Bronchial epithelial cell (primary cell): Measurements from ENCODE around the gene PPP1R36. TPM values are rescaled to one million over a fixed set of nuclear protein-coding genes. Genes with fewer than 3 reads are reported as not detected.
"Not testable (repeated sequence)": the region's sequence is repeated elsewhere in the genome, so short reads cannot be mapped to it uniquely, and the experiment has no call there.

Source experiments
- DNase-seq: peaks from one replicate; pipeline ENCODE4 v3.0.0-alpha.2; 2010; ENCODE audit warnings: low read depth
- FAIRE-seq: peaks from 2 replicates; lab custom pipeline; 2011; peaks lifted over from hg19 to GRCh38; lab: Jason Lieb, UNC
- H3K27me3 ChIP-seq: 2 replicates; pipeline ENCODE4 v1.5.1; 2011; ENCODE audit warnings: low read length; ENCODE audit not compliant: control insufficient read depth, insufficient read depth
- H3K36me3 ChIP-seq: 2 replicates; pipeline ENCODE4 v1.5.1; 2011; ENCODE audit warnings: low read length; ENCODE audit not compliant: control insufficient read depth, insufficient read depth
- H3K4me3 ChIP-seq: 2 replicates; pipeline ENCODE4 v1.5.1; 2011; ENCODE audit warnings: mild to moderate bottlenecking, low read depth, low read length, control low read depth
- CTCF ChIP-seq: IDR thresholded peaks from 2 replicates; pipeline ENCODE4 v1.5.1; 2011; ENCODE audit warnings: mild to moderate bottlenecking, moderate library complexity, low read length, control low read depth, inconsistent platforms; ENCODE audit not compliant: insufficient read depth, severe bottlenecking
- total RNA-seq: library from RNA; depleted of rRNA; stranded (reverse); fragments of >200 nt; gene quantifications from 2 replicates; pipeline ENCODE4 v1.2.1, GENCODE V29; 2014

PPP1R36 gene
- total RNA-seq, 1 donor from 2014 or later, result 1.1 TPM

- TF ChIP-seq CTCF, result no peak
- peak; percentile 72 for FAIRE-seq
- Histone ChIP-seq H3K36me3 (no peaks in the 10 kb centered on the region), H3K4me3 (no peak overlapping the region), H3K27me3 (no peaks in the 10 kb centered on the region)
- peak; percentile 90 for DNase-seq
Observed at GRCh38 chr14:64628940-64629408, 79.2 kb downstream of the PPP1R36 start.

GRCh38 chr14:64630778-64631177 is 81.0 kb downstream of the PPP1R36 start:
- TF ChIP-seq CTCF, result no peak
- H3K4me3 ChIP-seq, result no peak overlapping the region
- H3K36me3 ChIP-seq, result no peaks in the 10 kb centered on the region
- H3K27me3 ChIP-seq, result no peaks in the 10 kb centered on the region
- DNase-seq (no peak), FAIRE-seq (no peak)

DNA sequence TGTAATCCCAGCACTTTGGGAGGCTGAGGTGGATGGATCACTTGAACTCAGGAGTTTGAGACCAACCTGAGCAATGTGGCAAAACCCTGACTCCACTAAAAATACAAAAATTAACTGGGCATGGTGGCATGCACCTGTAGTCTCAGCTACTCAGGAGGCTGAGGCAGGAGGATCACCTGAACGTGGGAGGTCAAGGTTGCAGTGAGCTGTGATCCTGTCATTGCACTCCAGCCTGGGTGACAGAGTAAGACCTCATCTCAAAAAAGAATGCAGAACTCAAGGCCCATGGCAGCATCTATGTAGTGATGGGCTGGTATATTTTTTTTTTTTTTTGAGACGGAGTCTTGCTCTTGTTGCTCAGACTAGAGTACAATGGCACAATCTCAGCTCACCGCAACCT is 81.5 kb downstream of the PPP1R36 start:
- FAIRE-seq, H3K36me3 ChIP-seq, H3K27me3 ChIP-seq, H3K4me3 ChIP-seq, DNase-seq: not testable (repeated sequence)

DNA sequence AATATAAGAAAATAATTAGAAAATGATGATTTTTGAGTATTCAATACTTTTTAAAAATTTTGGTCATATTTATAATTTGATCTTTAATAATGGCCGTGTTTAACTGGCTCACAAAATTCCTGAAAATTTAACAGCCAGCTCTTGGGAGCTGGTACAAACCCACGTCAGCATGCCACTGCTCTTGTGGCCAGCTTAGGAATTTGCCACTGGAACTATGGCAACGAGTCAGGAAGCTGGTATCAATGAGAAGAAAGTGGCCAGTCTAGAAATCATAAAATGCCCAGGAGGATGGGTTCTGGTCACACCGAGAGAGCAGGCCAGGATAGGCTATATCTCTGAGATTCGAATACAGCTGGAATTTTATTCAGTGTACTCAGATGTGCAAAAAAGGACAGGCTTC is 82.3 kb downstream of the PPP1R36 start:
- no peak for DNase-seq
- no peak for TF ChIP-seq CTCF
- Histone ChIP-seq H3K4me3 (no peak overlapping the region), H3K36me3 (no peaks in the 10 kb centered on the region), H3K27me3 (no peaks in the 10 kb centered on the region)
- FAIRE-seq, result no peak

GRCh38 chr14:64634558-64634957 is 84.8 kb downstream of the PPP1R36 start:
- Histone ChIP-seq H3K27me3 (no peaks in the 10 kb centered on the region), H3K36me3 (no peaks in the 10 kb centered on the region), H3K4me3 (no peak overlapping the region)
- no peak for FAIRE-seq
- DNase-seq, result no peak
- no peak for TF ChIP-seq CTCF

- peak; percentile 75 for TF ChIP-seq CTCF
- DNase-seq, result peak; percentile 46
- FAIRE-seq, result peak; percentile 13
Observed at GRCh38 chr14:64636208-64636979, 86.6 kb downstream of the PPP1R36 start.

More at GRCh38 chr14:64636208-64636979, 86.6 kb downstream of the PPP1R36 start:
- H3K4me3 ChIP-seq, result no peak overlapping the region
- no peaks in the 10 kb centered on the region for H3K36me3 ChIP-seq
- H3K27me3 ChIP-seq, result no peaks in the 10 kb centered on the region
